H1 (cell line): ENCODE results near the gene COL16A1. TPM values are rescaled to one million over a fixed set of nuclear protein-coding genes. Genes with fewer than 3 reads are reported as not detected.

Experiments used
- CTCF ChIA-PET: fragments of 300-600 bp; sonication (Branson Sonifier 250); formaldehyde crosslinking; loops from one replicate; lab custom pipeline; 2021; ENCODE audit not compliant: partially characterized antibody; lab: Charles Lee
- POLR2A ChIA-PET: fragments of 300-600 bp; sonication (Branson Sonifier 250); formaldehyde crosslinking; loops from one replicate; lab custom pipeline; 2021; ENCODE audit warnings: inconsistent platforms; ENCODE audit not compliant: partially characterized antibody; lab: Charles Lee
- DNase-seq, 2 experiments: peaks; one replicate each; pipeline versions ENCODE4 v3.0.0 to v3.0.0-alpha.2; 2010 to 2022; ENCODE audit warnings: low spot score in 2 of 2, low read depth in 1 of 2, mixed read lengths in 1 of 2
- FAIRE-seq: peaks from 2 replicates; lab custom pipeline; 2011; peaks lifted over from hg19 to GRCh38; lab: Jason Lieb, UNC
- H2AFZ ChIP-seq: 2 replicates; pipeline ENCODE4 v1.8.1; 2012; ENCODE audit warnings: low read length, inconsistent platforms
- H2AK5ac ChIP-seq: 2 replicates; pipeline ENCODE4 v1.6.1; 2013; ENCODE audit warnings: low read depth, low read length
- H2BK120ac ChIP-seq: replicated peaks from 2 replicates; pipeline ENCODE3; 2013; ENCODE audit warnings: low read depth, low read length, inconsistent platforms
- H2BK12ac ChIP-seq: 2 replicates; pipeline ENCODE4 v1.6.1; 2013; ENCODE audit warnings: low read depth, low read length
- H2BK15ac ChIP-seq: 2 replicates; pipeline ENCODE4 v1.6.1; 2013; ENCODE audit warnings: low read length
- H2BK20ac ChIP-seq: 2 replicates; pipeline ENCODE4 v1.6.1; 2013; ENCODE audit warnings: low read length
- H2BK5ac ChIP-seq: 2 replicates; pipeline ENCODE4 v1.6.1; 2013; ENCODE audit warnings: low read depth, low read length
- H3K14ac ChIP-seq: 2 replicates; pipeline ENCODE4 v1.6.1; 2013; ENCODE audit warnings: inconsistent platforms; ENCODE audit not compliant: insufficient read length
- H3K18ac ChIP-seq: 2 replicates; pipeline ENCODE4 v1.6.1; 2013; ENCODE audit warnings: low read length; ENCODE audit errors: extremely low read depth
- H3K23ac ChIP-seq: 2 replicates; pipeline ENCODE4 v1.6.1; 2013; ENCODE audit warnings: inconsistent platforms; ENCODE audit not compliant: insufficient read length
- H3K23me2 ChIP-seq: 2 replicates; pipeline ENCODE4 v1.6.1; 2013; ENCODE audit warnings: low read depth, low read length
- H3K27ac ChIP-seq: 2 replicates; pipeline ENCODE4 v1.6.1; 2011; ENCODE audit warnings: low read depth, low read length, inconsistent platforms
- H3K27me3 ChIP-seq, 4 experiments: replicated peaks in 1 of 4; 1 replicate in 1 of 4; 2 replicates in 3 of 4; pipeline versions ENCODE4 v1.6.1 to v1.8.1; 2011 to 2013; ENCODE audit warnings: low read length in 3 of 4, mild to moderate bottlenecking in 3 of 4, inconsistent platforms in 2 of 4, mixed read lengths in 2 of 4, moderate library complexity in 1 of 4; ENCODE audit not compliant: control insufficient read depth in 3 of 4, insufficient read depth in 3 of 4; ENCODE audit errors: extremely low read depth in 1 of 4
- H3K36me3 ChIP-seq, 4 experiments: 2 replicates each; pipeline versions ENCODE4 v1.6.1 to v1.8.1; 2011 to 2013; ENCODE audit warnings: mild to moderate bottlenecking in 4 of 4, low read length in 3 of 4, moderate library complexity in 2 of 4, control low read depth in 1 of 4, inconsistent platforms in 1 of 4; ENCODE audit not compliant: insufficient read depth in 4 of 4, control insufficient read depth in 2 of 4
- H3K4ac ChIP-seq: replicated peaks from 2 replicates; pipeline ENCODE3; 2013; ENCODE audit warnings: low read length, low read depth, mixed read lengths, inconsistent platforms; ENCODE audit not compliant: insufficient read length
- H3K4me1 ChIP-seq, 4 experiments: replicated peaks in 1 of 4; 1 replicate in 1 of 4; 2 replicates in 3 of 4; pipeline versions ENCODE4 v1.6.1 to v1.8.1; 2011 to 2013; ENCODE audit warnings: low read length in 3 of 4, inconsistent platforms in 2 of 4, mixed read lengths in 1 of 4; ENCODE audit not compliant: insufficient read depth in 4 of 4, control insufficient read depth in 3 of 4
- H3K4me2 ChIP-seq, 2 experiments: 2 replicates each; pipeline versions ENCODE4 v1.6.1 to v1.8.1; 2011 to 2013; ENCODE audit warnings: low read depth in 2 of 2, low read length in 2 of 2, control low read depth in 1 of 2, inconsistent platforms in 1 of 2, mild to moderate bottlenecking in 1 of 2; ENCODE audit not compliant: insufficient read depth in 1 of 2
- H3K4me3 ChIP-seq, 4 experiments: fragments of 200-600, 300-600 bp in 1 of 4; sonication (generic), shearing (Covaris generic), sonication (Bioruptor Twin) in 1 of 4; 2 replicates each; pipeline versions ENCODE4 v1.5.1 to v1.8.1; 2011 to 2016; ENCODE audit warnings: low read length in 4 of 4, low read depth in 3 of 4, control low read depth in 2 of 4, inconsistent platforms in 2 of 4, mild to moderate bottlenecking in 2 of 4, mixed read lengths in 1 of 4, moderate library complexity in 1 of 4; ENCODE audit not compliant: insufficient read depth in 2 of 4; ENCODE audit errors: extremely low read depth in 1 of 4
- H3K56ac ChIP-seq: replicated peaks from 2 replicates; pipeline ENCODE3; 2013; ENCODE audit warnings: low read depth, mild to moderate bottlenecking, mixed read lengths, low read length, inconsistent platforms; ENCODE audit not compliant: insufficient read length
- H3K79me1 ChIP-seq: 2 replicates; pipeline ENCODE4 v1.6.1; 2013; ENCODE audit warnings: low read depth, low read length, control low read depth
- H3K79me2 ChIP-seq, 2 experiments: 2 replicates each; pipeline versions ENCODE4 v1.6.1 to v1.8.1; 2012 to 2013; ENCODE audit warnings: low read length in 2 of 2, mild to moderate bottlenecking in 2 of 2, inconsistent platforms in 1 of 2; ENCODE audit not compliant: insufficient read depth in 2 of 2, control insufficient read depth in 1 of 2
- H3K9ac ChIP-seq, 4 experiments: replicated peaks in 1 of 4; 1 replicate in 1 of 4; 2 replicates in 3 of 4; pipeline versions ENCODE4 v1.6.1 to v1.8.1; 2011 to 2013; ENCODE audit warnings: low read depth in 3 of 4, low read length in 3 of 4, control low read depth in 2 of 4, mild to moderate bottlenecking in 2 of 4, moderate library complexity in 2 of 4, inconsistent platforms in 1 of 4; ENCODE audit errors: extremely low read depth in 1 of 4
- H3K9me3 ChIP-seq, 2 experiments: 2 replicates each; pipeline versions ENCODE4 v1.6.1 to v1.8.1; 2012 to 2013; ENCODE audit warnings: mild to moderate bottlenecking in 2 of 2, moderate library complexity in 2 of 2, control low read depth in 1 of 2, inconsistent platforms in 1 of 2, low read depth in 1 of 2, low read length in 1 of 2, mixed read lengths in 1 of 2; ENCODE audit not compliant: insufficient read depth in 2 of 2
- H4K20me1 ChIP-seq, 2 experiments: replicated peaks in 1 of 2; 2 replicates each; pipeline versions ENCODE3 to v1.8.1; 2011 to 2013; ENCODE audit warnings: inconsistent platforms in 2 of 2, low read length in 2 of 2, mild to moderate bottlenecking in 1 of 2; ENCODE audit not compliant: insufficient read depth in 2 of 2, control insufficient read depth in 1 of 2
- H4K5ac ChIP-seq: 2 replicates; pipeline ENCODE4 v1.6.1; 2013; ENCODE audit warnings: low read length, low read depth, mixed read lengths, inconsistent platforms; ENCODE audit not compliant: insufficient read length
- H4K8ac ChIP-seq: 2 replicates; pipeline ENCODE4 v1.8.0; 2013; ENCODE audit warnings: mild to moderate bottlenecking, moderate library complexity, low read length, inconsistent platforms; ENCODE audit not compliant: insufficient read depth; ENCODE audit errors: extremely low read depth
- H4K91ac ChIP-seq: replicated peaks from 2 replicates; pipeline ENCODE3; 2013; ENCODE audit warnings: low read length, mixed read lengths, inconsistent platforms; ENCODE audit not compliant: insufficient read length
- BACH1 ChIP-seq: IDR thresholded peaks from 2 replicates; pipeline ENCODE4 v1.6.1; 2012; ENCODE audit warnings: low read length, improper control_type of control experiment
- CHD1 ChIP-seq: IDR thresholded peaks from 2 replicates; pipeline ENCODE4 v1.6.1; 2012; ENCODE audit warnings: low read depth, low read length, improper control_type of control experiment
- E2F6 ChIP-seq: IDR thresholded peaks from 2 replicates; pipeline ENCODE4 v1.6.1; 2012; ENCODE audit warnings: inconsistent platforms
- EP300 ChIP-seq, 2 experiments: IDR thresholded peaks; 1 replicate in 1 of 2; 2 replicates in 1 of 2; pipeline ENCODE4 v1.6.1; 2011 to 2012; ENCODE audit warnings: low read depth in 2 of 2, low read length in 2 of 2, mild to moderate bottlenecking in 2 of 2, borderline replicate concordance in 1 of 2, inconsistent platforms in 1 of 2, moderate library complexity in 1 of 2
- FOSL1 ChIP-seq: IDR thresholded peaks from 2 replicates; pipeline ENCODE4 v1.6.1; 2011; ENCODE audit warnings: mild to moderate bottlenecking, low read depth, low read length, moderate library complexity; ENCODE audit not compliant: insufficient read depth
- HDAC2 ChIP-seq, 2 experiments: fragments of 300-600 bp in 1 of 2; sonication (generic) in 1 of 2; IDR thresholded peaks; 2 replicates each; pipeline ENCODE4 v1.6.1; 2011 to 2012; ENCODE audit warnings: low read depth in 2 of 2, low read length in 2 of 2, mild to moderate bottlenecking in 2 of 2, moderate library complexity in 2 of 2, borderline replicate concordance in 1 of 2, inconsistent platforms in 1 of 2
- NANOG ChIP-seq: IDR thresholded peaks from 2 replicates; pipeline ENCODE4 v1.6.1; 2011; ENCODE audit warnings: low read length, low read depth, mild to moderate bottlenecking, inconsistent platforms; ENCODE audit not compliant: insufficient read depth, poor library complexity, severe bottlenecking
- POLR2A ChIP-seq, 2 experiments: IDR thresholded peaks; 1 replicate in 1 of 2; 2 replicates in 1 of 2; pipeline ENCODE4 v1.6.1; 2011; ENCODE audit warnings: low read depth in 2 of 2, low read length in 2 of 2, mild to moderate bottlenecking in 2 of 2; ENCODE audit errors: control extremely low read depth in 1 of 2
- RAD21 ChIP-seq, 2 experiments: IDR thresholded peaks in 1 of 2; conservative IDR thresholded peaks in 1 of 2; 2 replicates each; pipeline ENCODE4 v1.6.1; 2011; ENCODE audit warnings: low read depth in 2 of 2, low read length in 2 of 2, improper control_type of control experiment in 1 of 2, inconsistent platforms in 1 of 2, mild to moderate bottlenecking in 1 of 2, moderate library complexity in 1 of 2
- RFX5 ChIP-seq: IDR thresholded peaks from 2 replicates; pipeline ENCODE4 v1.6.1; 2011; ENCODE audit warnings: low read depth, low read length, improper control_type of control experiment, borderline replicate concordance
- TCF12 ChIP-seq: IDR thresholded peaks from 2 replicates; pipeline ENCODE4 v1.6.1; 2011; ENCODE audit warnings: low read depth, mild to moderate bottlenecking, low read length
- WGBS, 2 experiments: shearing (Covaris generic) in 1 of 2; methylation state at CpG; one replicate each; pipeline versions ENCODE4 v1.1.6 to v1.1.7; 2013 to 2015; ENCODE audit warnings: low lambda C conversion rate in 2 of 2, mixed read lengths in 2 of 2, inconsistent platforms in 1 of 2, low coverage in 1 of 2, missing lambda C conversion rate in 1 of 2; ENCODE audit not compliant: insufficient replicate concordance in 2 of 2, insufficient coverage in 1 of 2, insufficient read length in 1 of 2; ENCODE audit errors: extremely low coverage in 1 of 2, missing lambda C conversion rate in 1 of 2; 5-methylcytosine and 5-hydroxymethylcytosine counted together
- polyA plus RNA-seq, 7 experiments: library from polyadenylated mRNA; depleted of rRNA in 3 of 7; stranded (reverse) in 5 of 7; unstranded in 2 of 7; fragments of >200 nt in 5 of 7; fragments of 200-250 nt in 2 of 7; gene quantifications; 1 replicate in 5 of 7; 2 replicates in 1 of 7; 4 replicates in 1 of 7; pipeline versions ENCODE4 v1.2.1 to v1.2.3, GENCODE V29; 2011 to 2013; ENCODE audit warnings: missing spikeins in 2 of 7, mixed read lengths in 2 of 7
- total RNA-seq: library from RNA; stranded (reverse); fragmentation: NEBNext Ultra II Directional; extraction: Animal tissue kit (Norgen Biotek cat#: 25700); gene quantifications from 2 replicates; pipeline ENCODE4 v1.2.1, GENCODE V29; 2021

The COL16A1 gene
- total and polyA plus RNA-seq, 2 of the 8 experiments (the other 6 are each of a cell fraction or from before 2014, with no cell fraction given) = 2.0 to 10.5 TPM

- POLR2A ChIA-PET = interaction anchor here (0.6 to 1.5 kb wide), 4 partner anchors 10 to 19 kb away, joined by 3 to 7 read pairs (median 4); partner anchors contain the start of gene HCRTR1
- FAIRE-seq (no peak), DNase-seq (no peak)
- Histone ChIP-seq H2BK120ac (no peak overlapping the region), H2BK20ac (no peak overlapping the region), H3K9ac (no peak overlapping the region), H3K36me3 (peaks cover 3 to 19% (median 11%) of the 10 kb centered on the region in 4 experiments; a peak in 7 of 8 replicates), H3K23me2 (no peaks in the 10 kb centered on the region), H4K20me1 (peaks cover 0 to 4% of the 10 kb centered on the region in 2 experiments), H3K23ac (no peak overlapping the region), H4K91ac (no peak overlapping the region), H3K18ac (no peak overlapping the region), H3K27me3 (no peaks in the 10 kb centered on the region), H3K4me3 (no peak overlapping the region), H2BK5ac (no peak overlapping the region), H4K5ac (no peak overlapping the region), H2AK5ac (no peak overlapping the region), H3K9me3 (no peaks in the 10 kb centered on the region), H3K79me2 (no peaks in the 10 kb centered on the region), H2BK12ac (no peak overlapping the region), H3K79me1 (no peaks in the 10 kb centered on the region), H3K4me2 (no peak overlapping the region), H3K4me1 (peaks cover 0 to 4% (median 0%) of the 10 kb centered on the region in 4 experiments; a peak in 1 of 7 replicates), H3K4ac (no peak overlapping the region), H2BK15ac (no peak overlapping the region), H2AFZ (no peak overlapping the region), H3K56ac (no peak overlapping the region), H3K27ac (no peak overlapping the region), H3K14ac (no peak overlapping the region), H4K8ac (no peak overlapping the region; the same call in 1 of the 2 replicates)
- CTCF ChIA-PET = interaction anchor here (0.7 to 5.2 kb wide), 7 partner anchors 8 to 60 kb away, joined by 3 to 40 read pairs (median 4); no protein-coding TSS in a partner anchor
- WGBS, 2 experiments = 87% methylated on average over 13 of the region's 13 CpGs; no CpG with 5 or more reads in 1 of the 2 experiments
- no peak for TF ChIP-seq HDAC2 (IDR thresholded peaks at IDR 0.05; ENCODE audit: borderline replicate concordance in 1 of 2, low read depth in 2 of 2, low read length in 2 of 2)
- no peak for TF ChIP-seq RAD21 (IDR thresholded peaks at IDR 0.05 in 1 of 2, conservative IDR thresholded peaks at IDR 0.05 in 1 of 2; ENCODE audit: low read depth in 2 of 2, low read length in 2 of 2)
- no peak for TF ChIP-seq RFX5
- TF ChIP-seq CHD1 = no peak
- no peak for TF ChIP-seq E2F6
- no peak for TF ChIP-seq POLR2A (IDR thresholded peaks at IDR 0.05; ENCODE audit: control extremely low read depth in 1 of 2, low read depth in 2 of 2, low read length in 2 of 2)
- no peak for TF ChIP-seq BACH1
- no peak for TF ChIP-seq NANOG
- no peak for TF ChIP-seq TCF12
- no peak for TF ChIP-seq EP300 (IDR thresholded peaks at IDR 0.05; ENCODE audit: borderline replicate concordance in 1 of 2, low read depth in 2 of 2, low read length in 2 of 2)
- TF ChIP-seq FOSL1 = no peak
Measured at GRCh38 chr1:31627301-31627929, 76.4 kb downstream of the COL16A1 start.
